MM.1S (cell line): ENCODE results near the gene PLOD1.
"Not testable (repeated sequence)": the region's sequence is repeated elsewhere in the genome, so short reads cannot be mapped to it uniquely, and the experiment has no call there.

Experiments used
- DNase-seq: peaks from one replicate; pipeline ENCODE4 v3.0.0-alpha.2; 2015
- H2AFZ ChIP-seq: fragments of 300-600 bp; sonication (generic); 2 replicates; pipeline ENCODE4 v1.6.0; 2016; ENCODE audit warnings: antibody characterized with exemption, low read length
- H3F3A ChIP-seq: fragments of 300-600 bp; sonication (generic); 2 replicates; pipeline ENCODE4 v1.6.1; 2016; ENCODE audit warnings: mild to moderate bottlenecking, antibody characterized with exemption, low read length, moderate library complexity, mixed read lengths; ENCODE audit not compliant: insufficient read depth
- H3K27ac ChIP-seq: fragments of 300-600 bp; sonication (generic); 2 replicates; pipeline ENCODE4 v1.5.1; 2016; ENCODE audit warnings: mild to moderate bottlenecking, low read length
- H3K27me3 ChIP-seq: fragments of 300-600 bp; sonication (generic); replicated peaks from 2 replicates; pipeline ENCODE4 v1.6.0; 2016; ENCODE audit warnings: low read length; ENCODE audit not compliant: insufficient read depth
- H3K36me3 ChIP-seq: fragments of 300-600 bp; sonication (generic); replicated peaks from 2 replicates; pipeline ENCODE4 v1.6.1; 2016; ENCODE audit warnings: mild to moderate bottlenecking, low read length, mixed read lengths; ENCODE audit not compliant: insufficient read depth
- H3K4me1 ChIP-seq: fragments of 300-600 bp; sonication (generic); 2 replicates; pipeline ENCODE4 v1.6.1; 2016; ENCODE audit warnings: low read length, mixed read lengths
- H3K4me2 ChIP-seq: fragments of 300-600 bp; sonication (generic); 2 replicates; pipeline ENCODE4 v1.6.0; 2016; ENCODE audit warnings: low read depth, low read length
- H3K4me3 ChIP-seq: fragments of 300-600 bp; sonication (generic); 2 replicates; pipeline ENCODE4 v1.5.1; 2016; ENCODE audit warnings: low read length, mixed read lengths
- H3K79me2 ChIP-seq: fragments of 300-600 bp; sonication (generic); 2 replicates; pipeline ENCODE4 v1.6.1; 2016; ENCODE audit warnings: mixed run types, low read length, mixed read lengths
- H3K9ac ChIP-seq: fragments of 300-600 bp; sonication (generic); 2 replicates; pipeline ENCODE4 v1.6.1; 2016; ENCODE audit warnings: low read length, mixed read lengths
- H3K9me2 ChIP-seq: fragments of 300-600 bp; sonication (generic); replicated peaks from 2 replicates; pipeline ENCODE4 v1.6.1; 2016; ENCODE audit warnings: mild to moderate bottlenecking, low read length, mixed read lengths; ENCODE audit not compliant: insufficient read depth
- H3K9me3 ChIP-seq: fragments of 300-600 bp; sonication (generic); replicated peaks from 2 replicates; pipeline ENCODE4 v1.6.1; 2016; ENCODE audit warnings: mild to moderate bottlenecking, low read length, mixed read lengths; ENCODE audit not compliant: insufficient read depth
- H4K20me1 ChIP-seq: fragments of 300-600 bp; sonication (generic); 2 replicates; pipeline ENCODE4 v1.6.1; 2016; ENCODE audit warnings: mild to moderate bottlenecking, low read length, moderate library complexity, mixed read lengths; ENCODE audit not compliant: insufficient read depth
- EZH2 ChIP-seq: fragments of 300-600 bp; sonication (generic); optimal IDR thresholded peaks from 2 replicates; pipeline ENCODE3; 2017; ENCODE audit warnings: low read depth, mild to moderate bottlenecking, antibody characterized with exemption, low read length, mixed read lengths
- EZH2phosphoT487 ChIP-seq: fragments of 300-600 bp; sonication (generic); IDR thresholded peaks from 2 replicates; pipeline ENCODE4 v1.6.1; 2018; ENCODE audit warnings: antibody characterized with exemption, low read length
- TF ChIP-seq, protein P1 (sequence below): fragments of 300-600 bp; sonication (generic); IDR thresholded peaks from 2 replicates; pipeline ENCODE4 v1.5.1; 2016; ENCODE audit warnings: antibody characterized with exemption, low read length, mixed read lengths

The PLOD1 gene

DNA sequence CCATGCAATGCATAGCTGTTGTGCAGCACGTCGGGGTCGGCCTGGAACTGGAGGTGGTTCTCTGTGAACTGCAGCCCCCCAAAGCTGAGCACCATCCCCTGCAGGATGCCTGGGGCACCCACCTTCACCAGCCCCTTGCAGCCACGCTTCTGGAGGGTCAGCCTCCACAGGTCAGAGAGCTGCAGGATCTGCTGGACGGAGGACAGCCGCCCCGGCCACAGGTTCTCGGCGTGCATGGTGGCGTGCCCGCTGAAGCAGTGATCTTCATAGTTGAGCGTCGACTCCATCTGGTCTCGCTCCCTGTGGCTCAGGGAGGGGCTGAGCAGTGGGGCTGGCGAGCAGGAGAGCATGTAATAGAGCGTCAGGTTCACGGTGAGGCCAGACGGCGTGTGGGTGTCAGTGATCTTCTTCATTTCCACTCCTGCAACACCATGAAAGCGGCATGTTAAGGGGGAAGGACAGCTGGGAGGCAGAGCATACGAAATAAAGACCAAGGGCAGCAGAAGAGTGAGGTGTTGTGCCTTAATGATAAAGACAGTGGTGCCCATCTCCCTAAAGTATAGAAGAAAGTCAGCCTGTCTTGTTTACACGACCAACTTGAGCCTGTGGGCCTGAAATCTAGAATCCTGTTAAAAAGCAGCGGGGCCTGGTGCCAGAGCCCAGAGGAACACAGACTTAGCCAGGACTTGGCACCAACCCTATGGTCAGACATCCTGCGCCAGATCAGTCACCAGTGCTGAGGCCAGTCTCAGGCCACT is 11.3 kb upstream of the PLOD1 start:
- Histone ChIP-seq H3K9ac (no peak overlapping the region), H2AFZ (no peak overlapping the region), H3K79me2 (peaks cover 59% of the 10 kb centered on the region), H3F3A (peaks cover 7% of the 10 kb centered on the region), H4K20me1 (0 out of 2 replicates have a peak, but pooled peaks cover 5% of the 10 kb centered on the region), H3K36me3 (no peaks in the 10 kb centered on the region; the same call in 1 of the 2 replicates), H3K9me3 (no peaks in the 10 kb centered on the region), H3K4me2 (peak overlapping the region; percentile 98; the same call in 1 of the 2 replicates), H3K27me3 (no peaks in the 10 kb centered on the region), H3K4me3 (no peak overlapping the region), H3K27ac (no peak overlapping the region), H3K4me1 (peaks cover 5% of the 10 kb centered on the region; the same call in 1 of the 2 replicates), H3K9me2 (no peaks in the 10 kb centered on the region)
- no peak for DNase-seq
- no peak for TF ChIP-seq EZH2
- TF ChIP-seq, protein P1, sequence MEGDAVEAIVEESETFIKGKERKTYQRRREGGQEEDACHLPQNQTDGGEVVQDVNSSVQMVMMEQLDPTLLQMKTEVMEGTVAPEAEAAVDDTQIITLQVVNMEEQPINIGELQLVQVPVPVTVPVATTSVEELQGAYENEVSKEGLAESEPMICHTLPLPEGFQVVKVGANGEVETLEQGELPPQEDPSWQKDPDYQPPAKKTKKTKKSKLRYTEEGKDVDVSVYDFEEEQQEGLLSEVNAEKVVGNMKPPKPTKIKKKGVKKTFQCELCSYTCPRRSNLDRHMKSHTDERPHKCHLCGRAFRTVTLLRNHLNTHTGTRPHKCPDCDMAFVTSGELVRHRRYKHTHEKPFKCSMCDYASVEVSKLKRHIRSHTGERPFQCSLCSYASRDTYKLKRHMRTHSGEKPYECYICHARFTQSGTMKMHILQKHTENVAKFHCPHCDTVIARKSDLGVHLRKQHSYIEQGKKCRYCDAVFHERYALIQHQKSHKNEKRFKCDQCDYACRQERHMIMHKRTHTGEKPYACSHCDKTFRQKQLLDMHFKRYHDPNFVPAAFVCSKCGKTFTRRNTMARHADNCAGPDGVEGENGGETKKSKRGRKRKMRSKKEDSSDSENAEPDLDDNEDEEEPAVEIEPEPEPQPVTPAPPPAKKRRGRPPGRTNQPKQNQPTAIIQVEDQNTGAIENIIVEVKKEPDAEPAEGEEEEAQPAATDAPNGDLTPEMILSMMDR: no peak
- no peak for TF ChIP-seq EZH2phosphoT487

DNA sequence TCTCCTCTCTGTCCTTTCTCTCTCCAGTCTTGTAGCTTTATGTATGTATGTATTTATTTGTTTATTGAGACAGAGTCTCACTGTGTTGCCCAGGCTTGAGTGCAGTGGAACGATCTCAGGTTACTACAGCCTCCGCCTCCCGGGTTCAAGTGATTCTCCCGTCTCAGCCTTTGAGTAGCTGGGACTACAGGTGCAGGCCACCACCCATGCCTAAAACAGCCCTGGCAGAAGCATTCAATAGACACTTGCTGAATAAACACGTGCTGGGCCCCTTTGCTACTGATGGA is 10.7 kb upstream of the PLOD1 start:
- no peak overlapping the region for H3K27ac ChIP-seq
- no peaks in the 10 kb centered on the region for H3K9me2 ChIP-seq
- no peak for DNase-seq
- H3K9me3 ChIP-seq: no peaks in the 10 kb centered on the region
- H3K27me3 ChIP-seq: no peaks in the 10 kb centered on the region
- H3K4me2 ChIP-seq: peak overlapping the region; percentile 98; the same call in 1 of the 2 replicates
- H3K9ac ChIP-seq: no peak overlapping the region
- peak overlapping the region; percentile 57; the same call in 1 of the 2 replicates for H3K4me3 ChIP-seq
- H3K36me3 ChIP-seq: no peaks in the 10 kb centered on the region; the same call in 1 of the 2 replicates
- peaks cover 5% of the 10 kb centered on the region; the same call in 1 of the 2 replicates for H3K4me1 ChIP-seq
- H4K20me1 ChIP-seq: 0 out of 2 replicates have a peak, but pooled peaks cover 5% of the 10 kb centered on the region
- H2AFZ ChIP-seq: no peak overlapping the region
- H3F3A ChIP-seq: peaks cover 7% of the 10 kb centered on the region
- peaks cover 59% of the 10 kb centered on the region for H3K79me2 ChIP-seq
- TF ChIP-seq EZH2 (no peak), EZH2phosphoT487 (no peak)
- TF ChIP-seq, protein P1: no peak

DNA sequence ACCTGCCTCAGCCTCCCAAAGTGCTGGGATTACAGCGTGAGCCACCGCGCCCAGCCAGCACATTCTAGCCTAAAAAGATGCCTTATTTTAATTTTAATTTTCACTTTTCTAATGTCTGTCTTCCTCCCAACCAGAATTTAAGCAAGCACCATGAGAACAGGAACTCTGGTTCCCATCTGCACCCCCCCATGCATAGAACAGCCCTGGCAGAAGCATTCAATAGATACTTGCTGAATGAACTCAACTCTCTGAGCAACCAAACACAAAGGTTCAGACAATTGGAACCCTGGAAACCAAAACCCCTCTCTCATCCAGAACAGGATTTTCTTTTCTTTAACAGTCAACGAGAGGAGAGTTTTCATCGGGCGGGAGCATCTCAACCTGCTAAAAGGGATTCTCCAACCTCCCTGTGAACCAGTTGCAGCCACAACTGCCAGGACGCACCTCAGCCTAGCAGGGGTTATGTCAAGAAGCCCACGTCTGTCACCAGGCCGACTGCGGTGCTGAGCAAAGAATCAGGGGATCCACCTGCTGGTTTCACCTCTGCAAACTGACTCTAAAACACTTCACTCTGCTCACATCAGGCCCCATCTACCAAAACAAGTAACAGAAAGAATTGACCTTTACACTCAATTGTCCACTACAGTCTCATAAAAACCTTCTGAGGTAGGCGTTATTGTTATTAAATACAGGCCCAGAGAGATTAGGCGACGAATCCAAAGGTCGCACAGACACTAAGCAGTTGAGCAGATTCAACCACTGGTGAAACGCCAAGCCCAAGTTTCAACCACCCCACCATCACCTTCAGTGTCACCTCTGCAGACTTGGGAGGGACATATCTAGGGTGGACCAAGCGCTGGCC is 10.0 kb upstream of the PLOD1 start:
- H3K9me3 ChIP-seq: no peaks in the 10 kb centered on the region
- peak overlapping the region; percentile 45; the same call in 1 of the 2 replicates for H3K9ac ChIP-seq
- no peaks in the 10 kb centered on the region for H3K27me3 ChIP-seq
- H3K27ac ChIP-seq: peak overlapping the region; percentile 41; the same call in 1 of the 2 replicates
- H3K9me2 ChIP-seq: no peaks in the 10 kb centered on the region
- no peaks in the 10 kb centered on the region; the same call in 1 of the 2 replicates for H3K36me3 ChIP-seq
- peak overlapping the region; percentile 57 for H3K4me3 ChIP-seq
- H3K4me1 ChIP-seq: peaks cover 5% of the 10 kb centered on the region; the same call in 1 of the 2 replicates
- DNase-seq: peak; percentile 64
- no peak for TF ChIP-seq EZH2
- no peak for TF ChIP-seq EZH2phosphoT487
- TF ChIP-seq, protein P1: no peak
- H2AFZ ChIP-seq: no peak overlapping the region
- peaks cover 58% of the 10 kb centered on the region for H3K79me2 ChIP-seq
- 0 out of 2 replicates have a peak, but pooled peaks cover 5% of the 10 kb centered on the region for H4K20me1 ChIP-seq
- peaks cover 7% of the 10 kb centered on the region for H3F3A ChIP-seq
- H3K4me2 ChIP-seq: peak overlapping the region; percentile 98

DNA sequence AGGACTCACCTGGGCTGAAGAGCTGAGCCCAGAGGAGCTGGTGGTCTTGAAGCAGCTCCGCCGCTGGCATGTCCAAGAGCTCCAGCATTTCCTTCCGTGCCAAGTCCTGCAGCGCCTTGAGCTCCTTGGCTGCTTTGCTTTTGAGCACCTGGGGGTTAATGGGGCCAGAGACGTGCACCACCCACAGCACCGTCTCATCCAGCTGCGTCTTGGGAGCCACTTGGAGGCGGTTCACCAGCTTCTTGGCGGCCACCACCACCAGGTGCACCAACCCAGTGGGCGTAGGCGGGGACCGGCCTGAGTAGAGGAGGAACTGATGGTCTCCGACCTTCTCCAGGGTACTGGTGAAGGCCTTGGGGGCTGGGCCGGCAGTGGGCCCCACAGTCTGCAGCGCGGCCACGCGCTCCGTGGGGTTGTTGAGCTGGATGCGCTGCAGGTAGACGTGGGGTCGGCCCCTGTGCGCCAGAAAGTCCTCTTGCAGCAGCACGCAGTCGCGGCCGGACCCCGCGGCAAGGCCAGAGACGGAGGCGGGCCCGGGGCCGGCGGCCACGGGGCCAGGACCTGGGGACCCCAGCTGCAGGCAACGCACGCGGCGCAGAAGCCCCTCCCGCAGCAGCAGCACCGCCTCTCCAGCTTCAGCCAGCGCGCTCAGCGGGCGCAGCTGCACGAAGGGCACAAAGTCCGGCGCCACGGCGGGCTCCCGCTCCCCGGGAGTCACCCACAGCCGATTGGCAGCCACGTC is 9.2 kb upstream of the PLOD1 start:
- H3K9ac ChIP-seq: peak overlapping the region; percentile 45; the same call in 1 of the 2 replicates
- H3K27me3 ChIP-seq, H3F3A ChIP-seq, H4K20me1 ChIP-seq, H3K9me3 ChIP-seq, H3K36me3 ChIP-seq, H2AFZ ChIP-seq, H3K9me2 ChIP-seq, DNase-seq: not testable (repeated sequence)
- H3K4me1 ChIP-seq: peaks cover 11% of the 10 kb centered on the region
- peak overlapping the region; percentile 57 for H3K4me3 ChIP-seq
- H3K79me2 ChIP-seq: peaks cover 51% of the 10 kb centered on the region
- peak overlapping the region; percentile 98 for H3K4me2 ChIP-seq
- H3K27ac ChIP-seq: peak overlapping the region; percentile 41; the same call in 1 of the 2 replicates
